Osteocyte (in vitro differentiated cells): ENCODE measurements around the gene FGF11. TPM values are rescaled to one million over a fixed set of nuclear protein-coding genes. Genes with fewer than 3 reads are reported as not detected.
A peak's percentile ranks its signal among the peaks of the same experiment; 100 is the strongest.

Experiments
- DNase-seq: peaks from one replicate; pipeline ENCODE4 v3.0.0; 2021; ENCODE audit warnings: mixed read lengths; ENCODE audit not compliant: unreplicated experiment; ENCODE audit errors: extremely low spot score
- H3K27ac Mint-ChIP-seq: one replicate; pipeline ENCODE4 v1.8.0; 2021; ENCODE audit warnings: mild to moderate bottlenecking, mixed read lengths; ENCODE audit not compliant: unreplicated experiment
- H3K27me3 Mint-ChIP-seq: one replicate; pipeline ENCODE4 v1.8.0; 2021; ENCODE audit warnings: mixed read lengths; ENCODE audit not compliant: unreplicated experiment
- H3K36me3 Mint-ChIP-seq: one replicate; pipeline ENCODE4 v1.8.0; 2021; ENCODE audit warnings: mixed read lengths; ENCODE audit not compliant: unreplicated experiment
- H3K4me1 Mint-ChIP-seq: one replicate; pipeline ENCODE4 v1.8.0; 2021; ENCODE audit warnings: mixed read lengths; ENCODE audit not compliant: unreplicated experiment
- H3K4me3 Mint-ChIP-seq: one replicate; pipeline ENCODE4 v1.8.0; 2021; ENCODE audit warnings: mild to moderate bottlenecking, moderate library complexity, mixed read lengths; ENCODE audit not compliant: unreplicated experiment
- H3K9me3 Mint-ChIP-seq: one replicate; pipeline ENCODE4 v1.8.0; 2021; ENCODE audit warnings: mixed read lengths; ENCODE audit not compliant: unreplicated experiment
- CTCF ChIP-seq: fragments of 200-600 bp; sonication (generic); IDR thresholded peaks from 2 replicates; pipeline ENCODE4 v1.5.0; 2021; ENCODE audit warnings: antibody characterized with exemption, mild to moderate bottlenecking, moderate library complexity
- long read RNA-seq: library from polyadenylated mRNA; unstranded; transcript quantifications from one replicate; pipeline ENCODE4 v2.0.0, GENCODE V29; 2021
- total RNA-seq: library from RNA; stranded (reverse); gene quantifications from 2 replicates; pipeline ENCODE4 v1.2.1, GENCODE V29; 2021

Gene FGF11
- 1.3 and 1.5 TPM in 2 replicates for total RNA-seq
- long read RNA-seq, result 0 reads

- H3K36me3 Mint-ChIP-seq, result peaks cover 2% of the 10 kb centered on the region
- peaks cover 46% of the 10 kb centered on the region for H3K4me1 Mint-ChIP-seq
- no peak for TF ChIP-seq CTCF
- DNase-seq, result no peak
- H3K4me3 Mint-ChIP-seq, result peak within 1 kb of the TSS; percentile 79
- H3K27ac Mint-ChIP-seq, result no peak within 1 kb of the TSS
- peaks cover 36% of the 10 kb centered on the region for H3K27me3 Mint-ChIP-seq
- no peaks in the 10 kb centered on the region for H3K9me3 Mint-ChIP-seq
Measured at GRCh38 chr17:7439462-7440112, at the start of gene FGF11. FGF11 (plus strand) TSS chr17:7439512; CDS start chr17:7439621, 109 bp downstream.

GRCh38 chr17:7389924-7390910 lies 49.1 kb upstream of the FGF11 start:
- Mint-ChIP-seq H3K9me3 (no peaks in the 10 kb centered on the region), H3K4me1 (peaks cover 9% of the 10 kb centered on the region), H3K27ac (no peak overlapping the region), H3K4me3 (no peak overlapping the region), H3K27me3 (no peaks in the 10 kb centered on the region), H3K36me3 (peaks cover 13% of the 10 kb centered on the region)
- no peak for DNase-seq
- TF ChIP-seq CTCF, result no peak

GRCh38 chr17:7391307-7391706 lies 48.0 kb upstream of the FGF11 start:
- Mint-ChIP-seq H3K4me1 (peaks cover 9% of the 10 kb centered on the region), H3K27ac (no peak overlapping the region), H3K27me3 (no peaks in the 10 kb centered on the region), H3K36me3 (peaks cover 13% of the 10 kb centered on the region), H3K4me3 (no peak overlapping the region), H3K9me3 (no peaks in the 10 kb centered on the region)
- no peak for TF ChIP-seq CTCF
- DNase-seq, result no peak

- H3K27ac Mint-ChIP-seq, result no peak overlapping the region
- peak overlapping the region; percentile 85 for H3K4me3 Mint-ChIP-seq
- TF ChIP-seq CTCF, result no peak
- peaks cover 9% of the 10 kb centered on the region for H3K4me1 Mint-ChIP-seq
- peaks cover 9% of the 10 kb centered on the region for H3K36me3 Mint-ChIP-seq
- H3K9me3 Mint-ChIP-seq, result no peaks in the 10 kb centered on the region
- DNase-seq, result no peak
- no peaks in the 10 kb centered on the region for H3K27me3 Mint-ChIP-seq
Measured at GRCh38 chr17:7392696-7393612, 46.4 kb upstream of the FGF11 start.
